H1 (cell line): ENCODE data around the gene DES. TPM values are rescaled to one million over a fixed set of nuclear protein-coding genes. Genes with fewer than 3 reads are reported as not detected.

Source experiments
- CTCF ChIA-PET: fragments of 300-600 bp; sonication (Branson Sonifier 250); formaldehyde crosslinking; loops from one replicate; lab custom pipeline; 2021; ENCODE audit not compliant: partially characterized antibody; lab: Charles Lee
- POLR2A ChIA-PET: fragments of 300-600 bp; sonication (Branson Sonifier 250); formaldehyde crosslinking; loops from one replicate; lab custom pipeline; 2021; ENCODE audit warnings: inconsistent platforms; ENCODE audit not compliant: partially characterized antibody; lab: Charles Lee
- DNase-seq, 2 experiments: peaks; one replicate each; pipeline versions ENCODE4 v3.0.0 to v3.0.0-alpha.2; 2010 to 2022; ENCODE audit warnings: low spot score in 2 of 2, low read depth in 1 of 2, mixed read lengths in 1 of 2
- FAIRE-seq: peaks from 2 replicates; lab custom pipeline; 2011; peaks lifted over from hg19 to GRCh38; lab: Jason Lieb, UNC
- H2AFZ ChIP-seq: 2 replicates; pipeline ENCODE4 v1.8.1; 2012; ENCODE audit warnings: low read length, inconsistent platforms
- H2AK5ac ChIP-seq: 2 replicates; pipeline ENCODE4 v1.6.1; 2013; ENCODE audit warnings: low read depth, low read length
- H2BK120ac ChIP-seq: replicated peaks from 2 replicates; pipeline ENCODE3; 2013; ENCODE audit warnings: low read depth, low read length, inconsistent platforms
- H2BK12ac ChIP-seq: 2 replicates; pipeline ENCODE4 v1.6.1; 2013; ENCODE audit warnings: low read depth, low read length
- H2BK15ac ChIP-seq: 2 replicates; pipeline ENCODE4 v1.6.1; 2013; ENCODE audit warnings: low read length
- H2BK20ac ChIP-seq: 2 replicates; pipeline ENCODE4 v1.6.1; 2013; ENCODE audit warnings: low read length
- H2BK5ac ChIP-seq: 2 replicates; pipeline ENCODE4 v1.6.1; 2013; ENCODE audit warnings: low read depth, low read length
- H3K14ac ChIP-seq: 2 replicates; pipeline ENCODE4 v1.6.1; 2013; ENCODE audit warnings: inconsistent platforms; ENCODE audit not compliant: insufficient read length
- H3K18ac ChIP-seq: 2 replicates; pipeline ENCODE4 v1.6.1; 2013; ENCODE audit warnings: low read length; ENCODE audit errors: extremely low read depth
- H3K23ac ChIP-seq: 2 replicates; pipeline ENCODE4 v1.6.1; 2013; ENCODE audit warnings: inconsistent platforms; ENCODE audit not compliant: insufficient read length
- H3K23me2 ChIP-seq: 2 replicates; pipeline ENCODE4 v1.6.1; 2013; ENCODE audit warnings: low read depth, low read length
- H3K27ac ChIP-seq: 2 replicates; pipeline ENCODE4 v1.6.1; 2011; ENCODE audit warnings: low read depth, low read length, inconsistent platforms
- H3K27me3 ChIP-seq, 4 experiments: replicated peaks in 1 of 4; 1 replicate in 1 of 4; 2 replicates in 3 of 4; pipeline versions ENCODE4 v1.6.1 to v1.8.1; 2011 to 2013; ENCODE audit warnings: low read length in 3 of 4, mild to moderate bottlenecking in 3 of 4, inconsistent platforms in 2 of 4, mixed read lengths in 2 of 4, moderate library complexity in 1 of 4; ENCODE audit not compliant: control insufficient read depth in 3 of 4, insufficient read depth in 3 of 4; ENCODE audit errors: extremely low read depth in 1 of 4
- H3K36me3 ChIP-seq, 4 experiments: 2 replicates each; pipeline versions ENCODE4 v1.6.1 to v1.8.1; 2011 to 2013; ENCODE audit warnings: mild to moderate bottlenecking in 4 of 4, low read length in 3 of 4, moderate library complexity in 2 of 4, control low read depth in 1 of 4, inconsistent platforms in 1 of 4; ENCODE audit not compliant: insufficient read depth in 4 of 4, control insufficient read depth in 2 of 4
- H3K4ac ChIP-seq: replicated peaks from 2 replicates; pipeline ENCODE3; 2013; ENCODE audit warnings: low read length, low read depth, mixed read lengths, inconsistent platforms; ENCODE audit not compliant: insufficient read length
- H3K4me1 ChIP-seq, 4 experiments: replicated peaks in 1 of 4; 1 replicate in 1 of 4; 2 replicates in 3 of 4; pipeline versions ENCODE4 v1.6.1 to v1.8.1; 2011 to 2013; ENCODE audit warnings: low read length in 3 of 4, inconsistent platforms in 2 of 4, mixed read lengths in 1 of 4; ENCODE audit not compliant: insufficient read depth in 4 of 4, control insufficient read depth in 3 of 4
- H3K4me2 ChIP-seq, 2 experiments: 2 replicates each; pipeline versions ENCODE4 v1.6.1 to v1.8.1; 2011 to 2013; ENCODE audit warnings: low read depth in 2 of 2, low read length in 2 of 2, control low read depth in 1 of 2, inconsistent platforms in 1 of 2, mild to moderate bottlenecking in 1 of 2; ENCODE audit not compliant: insufficient read depth in 1 of 2
- H3K4me3 ChIP-seq, 4 experiments: fragments of 200-600, 300-600 bp in 1 of 4; sonication (generic), shearing (Covaris generic), sonication (Bioruptor Twin) in 1 of 4; 2 replicates each; pipeline versions ENCODE4 v1.5.1 to v1.8.1; 2011 to 2016; ENCODE audit warnings: low read length in 4 of 4, low read depth in 3 of 4, control low read depth in 2 of 4, inconsistent platforms in 2 of 4, mild to moderate bottlenecking in 2 of 4, mixed read lengths in 1 of 4, moderate library complexity in 1 of 4; ENCODE audit not compliant: insufficient read depth in 2 of 4; ENCODE audit errors: extremely low read depth in 1 of 4
- H3K56ac ChIP-seq: replicated peaks from 2 replicates; pipeline ENCODE3; 2013; ENCODE audit warnings: low read depth, mild to moderate bottlenecking, mixed read lengths, low read length, inconsistent platforms; ENCODE audit not compliant: insufficient read length
- H3K79me1 ChIP-seq: 2 replicates; pipeline ENCODE4 v1.6.1; 2013; ENCODE audit warnings: low read depth, low read length, control low read depth
- H3K79me2 ChIP-seq, 2 experiments: 2 replicates each; pipeline versions ENCODE4 v1.6.1 to v1.8.1; 2012 to 2013; ENCODE audit warnings: low read length in 2 of 2, mild to moderate bottlenecking in 2 of 2, inconsistent platforms in 1 of 2; ENCODE audit not compliant: insufficient read depth in 2 of 2, control insufficient read depth in 1 of 2
- H3K9ac ChIP-seq, 4 experiments: replicated peaks in 1 of 4; 1 replicate in 1 of 4; 2 replicates in 3 of 4; pipeline versions ENCODE4 v1.6.1 to v1.8.1; 2011 to 2013; ENCODE audit warnings: low read depth in 3 of 4, low read length in 3 of 4, control low read depth in 2 of 4, mild to moderate bottlenecking in 2 of 4, moderate library complexity in 2 of 4, inconsistent platforms in 1 of 4; ENCODE audit errors: extremely low read depth in 1 of 4
- H3K9me3 ChIP-seq, 2 experiments: 2 replicates each; pipeline versions ENCODE4 v1.6.1 to v1.8.1; 2012 to 2013; ENCODE audit warnings: mild to moderate bottlenecking in 2 of 2, moderate library complexity in 2 of 2, control low read depth in 1 of 2, inconsistent platforms in 1 of 2, low read depth in 1 of 2, low read length in 1 of 2, mixed read lengths in 1 of 2; ENCODE audit not compliant: insufficient read depth in 2 of 2
- H4K20me1 ChIP-seq, 2 experiments: replicated peaks in 1 of 2; 2 replicates each; pipeline versions ENCODE3 to v1.8.1; 2011 to 2013; ENCODE audit warnings: inconsistent platforms in 2 of 2, low read length in 2 of 2, mild to moderate bottlenecking in 1 of 2; ENCODE audit not compliant: insufficient read depth in 2 of 2, control insufficient read depth in 1 of 2
- H4K5ac ChIP-seq: 2 replicates; pipeline ENCODE4 v1.6.1; 2013; ENCODE audit warnings: low read length, low read depth, mixed read lengths, inconsistent platforms; ENCODE audit not compliant: insufficient read length
- H4K8ac ChIP-seq: 2 replicates; pipeline ENCODE4 v1.8.0; 2013; ENCODE audit warnings: mild to moderate bottlenecking, moderate library complexity, low read length, inconsistent platforms; ENCODE audit not compliant: insufficient read depth; ENCODE audit errors: extremely low read depth
- H4K91ac ChIP-seq: replicated peaks from 2 replicates; pipeline ENCODE3; 2013; ENCODE audit warnings: low read length, mixed read lengths, inconsistent platforms; ENCODE audit not compliant: insufficient read length
- PHF8 ChIP-seq: fragments of 200-600 bp; sonication (generic); conservative IDR thresholded peaks from 2 replicates; pipeline ENCODE4 v1.7.1; 2012; ENCODE audit warnings: low read depth, mild to moderate bottlenecking, inconsistent platforms, low read length, moderate library complexity
- RBBP5 ChIP-seq: IDR thresholded peaks from 2 replicates; pipeline ENCODE4 v1.7.1; 2012; ENCODE audit warnings: low read depth, mild to moderate bottlenecking, inconsistent platforms, low read length, moderate library complexity, borderline replicate concordance
- SIN3A ChIP-seq, 2 experiments: IDR thresholded peaks in 1 of 2; conservative IDR thresholded peaks in 1 of 2; 2 replicates each; pipeline ENCODE4 v1.6.1; 2011 to 2012; ENCODE audit warnings: low read length in 2 of 2, improper control_type of control experiment in 1 of 2, low read depth in 1 of 2, mild to moderate bottlenecking in 1 of 2
- TAF1 ChIP-seq: IDR thresholded peaks from 2 replicates; pipeline ENCODE4 v1.6.1; 2011; ENCODE audit warnings: mild to moderate bottlenecking, low read depth, low read length
- WGBS, 2 experiments: shearing (Covaris generic) in 1 of 2; methylation state at CpG; one replicate each; pipeline versions ENCODE4 v1.1.6 to v1.1.7; 2013 to 2015; ENCODE audit warnings: low lambda C conversion rate in 2 of 2, mixed read lengths in 2 of 2, inconsistent platforms in 1 of 2, low coverage in 1 of 2, missing lambda C conversion rate in 1 of 2; ENCODE audit not compliant: insufficient replicate concordance in 2 of 2, insufficient coverage in 1 of 2, insufficient read length in 1 of 2; ENCODE audit errors: extremely low coverage in 1 of 2, missing lambda C conversion rate in 1 of 2; 5-methylcytosine and 5-hydroxymethylcytosine counted together
- polyA plus RNA-seq, 7 experiments: library from polyadenylated mRNA; depleted of rRNA in 3 of 7; stranded (reverse) in 5 of 7; unstranded in 2 of 7; fragments of >200 nt in 5 of 7; fragments of 200-250 nt in 2 of 7; gene quantifications; 1 replicate in 5 of 7; 2 replicates in 1 of 7; 4 replicates in 1 of 7; pipeline versions ENCODE4 v1.2.1 to v1.2.3, GENCODE V29; 2011 to 2013; ENCODE audit warnings: missing spikeins in 2 of 7, mixed read lengths in 2 of 7
- total RNA-seq: library from RNA; stranded (reverse); fragmentation: NEBNext Ultra II Directional; extraction: Animal tissue kit (Norgen Biotek cat#: 25700); gene quantifications from 2 replicates; pipeline ENCODE4 v1.2.1, GENCODE V29; 2021

Gene DES
- total and polyA plus RNA-seq, 2 of the 8 experiments (the other 6 are each of a cell fraction or from before 2014, with no cell fraction given), result 1.8 to 4.3 TPM

- peak overlapping the region; percentile 26 for H4K5ac ChIP-seq
- H2BK20ac ChIP-seq, result no peak overlapping the region
- H3K4me3 ChIP-seq, result peak overlapping the region; percentile 47 to 66 (median 54)
- no peak overlapping the region for H3K9ac ChIP-seq
- peaks cover 0 to 19% (median 7%) of the 10 kb centered on the region in 4 experiments; a peak in 6 of 7 replicates for H3K4me1 ChIP-seq
- no peaks in the 10 kb centered on the region for H3K79me2 ChIP-seq
- no peak for FAIRE-seq
- no peak overlapping the region for H3K56ac ChIP-seq
- no peak overlapping the region for H2AK5ac ChIP-seq
- peak overlapping the region; percentile 71 to 98 for H3K4me2 ChIP-seq
- H3K23ac ChIP-seq, result no peak overlapping the region
- H2BK5ac ChIP-seq, result peak overlapping the region; percentile 78; the same call in 1 of the 2 replicates
- peaks cover 6% of the 10 kb centered on the region; the same call in 1 of the 2 replicates for H3K23me2 ChIP-seq
- H3K79me1 ChIP-seq, result no peaks in the 10 kb centered on the region
- peak overlapping the region; percentile 28; the same call in 1 of the 2 replicates for H2AFZ ChIP-seq
- no peak overlapping the region; the same call in 1 of the 2 replicates for H2BK12ac ChIP-seq
- H4K91ac ChIP-seq, result peak overlapping the region; percentile 92
- CTCF ChIA-PET, result interaction anchor here (1.1 to 113.1 kb wide), 4 partner anchors 17 to 53 kb away, joined by 3 to 7248 read pairs (median 3717); partner anchors contain the start of genes ASIC4, CHPF, DES and GMPPA
- H3K4ac ChIP-seq, result no peak overlapping the region
- H3K27me3 ChIP-seq, result peaks cover 0 to 17% (median 11%) of the 10 kb centered on the region in 4 experiments; a peak in 5 of 7 replicates
- H3K18ac ChIP-seq, result peak overlapping the region; percentile 85
- POLR2A ChIA-PET, result interaction anchor here (1.0 to 1.9 kb wide), 10 partner anchors 11 to 86 kb away, joined by 3 to 5 read pairs (median 4); no protein-coding TSS in a partner anchor
- H3K36me3 ChIP-seq, result no peaks in the 10 kb centered on the region
- no peaks in the 10 kb centered on the region for H3K9me3 ChIP-seq
- H4K8ac ChIP-seq, result no peak overlapping the region
- H2BK15ac ChIP-seq, result peak overlapping the region; percentile 72; the same call in 1 of the 2 replicates
- H4K20me1 ChIP-seq, result peaks cover 0 to 11% of the 10 kb centered on the region in 2 experiments
- DNase-seq, result peak in 1 of 2 experiments; percentile 68
- H3K14ac ChIP-seq, result no peak overlapping the region
- H2BK120ac ChIP-seq, result no peak overlapping the region
- TF ChIP-seq RBBP5 (0 out of 2 replicates have a peak, but pooled peaks have one; percentile 21), TAF1 (no peak), SIN3A (conservative IDR thresholded peaks at IDR 0.05 in 1 of 2, IDR thresholded peaks at IDR 0.05 in 1 of 2; ENCODE audit: low read depth in 1 of 2, low read length in 2 of 2) (0 out of 4 replicates have a peak, but pooled peaks of 1 of the 2 experiments have one; percentile 6), PHF8 (no peak)
- WGBS, 2 experiments, result 9% methylated on average over 25 of the region's 78 CpGs; no CpG with 5 or more reads in 1 of the 2 experiments
- H3K27ac ChIP-seq, result no peak overlapping the region
Measured at GRCh38 chr2:219441451-219442255, 23.5 kb downstream of the DES start.
